GM19025 (cell line): ENCODE measurements around the gene AIM2.
"Not testable (repeated sequence)": the region's sequence is repeated elsewhere in the genome, so short reads cannot be mapped to it uniquely, and the experiment has no call there.

ENCODE experiments used
- ATAC-seq: cut with Tn5 transposase; IDR thresholded peaks from one replicate; pipeline ENCODE4 v1.9.1; 2021; ENCODE audit warnings: mild to moderate bottlenecking, low read depth, moderate library complexity; ENCODE audit not compliant: unreplicated experiment

The AIM2 gene

DNA sequence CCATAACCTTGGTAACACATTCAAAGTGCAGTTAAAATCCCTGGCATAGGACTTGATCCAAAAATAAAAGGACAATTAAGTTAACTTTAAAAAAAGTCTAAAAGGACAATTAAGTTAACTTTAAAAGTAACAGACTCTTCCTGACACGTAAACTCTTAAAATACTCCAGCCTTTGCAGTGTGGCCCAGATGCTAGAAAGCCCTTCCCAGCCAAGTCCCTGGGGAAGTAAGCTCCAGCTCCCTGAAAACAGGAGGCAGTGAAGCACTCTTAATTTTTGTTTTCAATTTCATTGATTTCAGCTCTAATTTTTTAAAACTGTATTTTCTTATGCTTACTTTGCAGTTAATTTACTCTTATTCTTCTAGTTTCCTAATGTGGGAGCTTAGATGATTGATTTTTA is 5.1 kb upstream of the AIM2 start:
- no peak for ATAC-seq

DNA sequence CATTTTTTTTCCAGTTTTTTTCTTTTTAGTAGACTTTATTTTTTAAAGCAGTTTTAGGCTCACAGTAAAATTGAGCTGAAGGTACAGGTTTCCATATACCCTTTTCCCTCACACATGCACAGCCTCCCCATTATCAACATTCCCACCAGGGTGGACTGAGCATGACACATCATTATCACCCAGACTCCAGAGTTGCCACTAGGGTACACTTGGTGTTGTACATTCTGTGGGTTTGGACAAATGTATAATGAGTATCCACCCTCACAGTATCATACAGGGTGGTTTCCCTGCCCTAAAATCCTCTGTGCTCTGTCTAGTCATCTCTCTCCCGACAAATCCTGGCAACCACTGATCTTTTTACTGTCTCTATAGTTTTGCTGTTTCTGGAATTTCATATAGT is 3.0 kb upstream of the AIM2 start:
- no peak for ATAC-seq

DNA sequence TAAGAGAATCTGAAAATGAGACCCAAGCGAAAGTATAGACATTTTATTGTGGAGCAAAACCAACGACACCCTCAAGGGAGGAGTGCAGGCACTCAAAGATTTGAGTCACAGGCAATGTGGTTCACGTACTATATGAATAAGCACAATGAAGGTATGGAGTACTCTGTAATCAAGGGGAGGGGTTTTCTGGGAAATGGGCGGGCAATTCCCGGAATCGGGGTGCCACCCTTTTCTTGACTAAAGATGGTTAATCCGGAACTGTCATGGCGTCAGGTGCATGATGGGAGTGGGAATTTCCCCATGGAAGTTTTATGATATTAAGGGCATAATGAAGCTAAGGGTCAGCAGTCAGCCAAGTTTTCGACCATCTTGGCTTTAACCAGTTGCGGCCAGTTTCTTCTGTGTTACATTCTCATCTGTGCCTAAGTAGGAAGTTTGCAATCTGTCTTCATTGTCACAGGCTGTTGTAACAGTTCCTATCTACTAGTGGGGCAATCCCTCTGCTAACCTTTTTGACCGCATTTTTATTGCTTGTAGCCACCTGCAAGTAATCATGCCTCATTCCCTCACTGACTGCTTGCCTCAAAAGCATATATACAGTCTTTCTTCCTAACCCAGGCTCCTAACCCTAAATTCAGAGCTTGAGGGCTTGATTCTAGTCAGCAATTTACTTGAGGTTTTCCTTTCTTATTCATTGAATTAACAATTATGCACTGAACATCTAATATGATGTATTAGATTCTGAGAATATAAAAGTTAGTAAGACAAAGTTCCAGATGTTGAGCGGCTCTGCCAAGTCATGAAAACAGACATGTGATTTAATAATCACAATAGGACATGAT is 775 bp upstream of the AIM2 start:
- peak; percentile 60 for ATAC-seq

DNA sequence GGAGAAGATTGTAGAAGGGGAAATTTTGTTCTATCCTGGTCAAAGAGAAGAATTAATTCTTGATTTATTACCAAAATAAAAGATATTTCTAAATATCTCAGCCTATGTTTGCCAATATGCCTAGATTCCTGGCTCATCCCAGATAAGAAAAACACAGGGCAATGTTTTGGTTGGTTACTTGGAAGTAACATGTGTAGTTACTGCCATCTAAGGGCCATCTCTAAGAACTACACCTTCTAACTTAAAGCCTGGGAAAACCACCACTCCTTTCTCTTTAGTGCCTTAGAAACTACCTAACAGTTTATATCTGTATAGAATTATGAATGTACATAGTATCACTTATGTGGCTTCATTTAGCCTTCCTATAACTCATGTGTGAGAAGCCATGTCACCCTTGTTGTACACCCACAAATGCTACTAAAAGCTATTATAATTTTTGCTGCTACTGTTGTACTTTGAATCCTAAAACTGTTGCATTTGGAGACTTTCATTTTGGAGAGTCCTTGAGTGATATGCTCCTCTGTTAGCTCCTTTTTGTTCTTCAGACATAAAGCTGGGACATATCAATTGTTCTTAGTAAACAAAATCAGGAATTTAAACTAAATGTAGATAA is 4.5 kb downstream of the AIM2 start:
- ATAC-seq = no peak

DNA sequence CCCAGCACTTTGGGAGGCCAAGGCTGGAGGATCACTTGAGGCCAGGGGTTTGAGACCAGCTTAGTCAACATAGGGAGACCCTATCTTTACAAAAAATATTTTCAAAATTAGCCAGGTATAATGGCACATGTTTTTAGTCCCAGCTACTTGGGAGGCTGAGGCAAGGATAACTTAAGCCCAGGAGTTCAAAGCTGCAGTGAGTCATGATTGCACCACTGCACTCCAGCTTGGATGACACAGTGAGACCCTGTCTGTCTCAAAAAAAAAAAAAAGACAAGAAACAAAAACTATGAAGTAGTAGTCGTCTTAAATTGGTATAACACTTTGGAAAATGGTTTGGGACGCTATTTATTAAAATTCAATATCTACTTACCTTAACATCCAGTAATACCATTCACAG is 7.7 kb downstream of the AIM2 start:
- ATAC-seq = no peak

DNA sequence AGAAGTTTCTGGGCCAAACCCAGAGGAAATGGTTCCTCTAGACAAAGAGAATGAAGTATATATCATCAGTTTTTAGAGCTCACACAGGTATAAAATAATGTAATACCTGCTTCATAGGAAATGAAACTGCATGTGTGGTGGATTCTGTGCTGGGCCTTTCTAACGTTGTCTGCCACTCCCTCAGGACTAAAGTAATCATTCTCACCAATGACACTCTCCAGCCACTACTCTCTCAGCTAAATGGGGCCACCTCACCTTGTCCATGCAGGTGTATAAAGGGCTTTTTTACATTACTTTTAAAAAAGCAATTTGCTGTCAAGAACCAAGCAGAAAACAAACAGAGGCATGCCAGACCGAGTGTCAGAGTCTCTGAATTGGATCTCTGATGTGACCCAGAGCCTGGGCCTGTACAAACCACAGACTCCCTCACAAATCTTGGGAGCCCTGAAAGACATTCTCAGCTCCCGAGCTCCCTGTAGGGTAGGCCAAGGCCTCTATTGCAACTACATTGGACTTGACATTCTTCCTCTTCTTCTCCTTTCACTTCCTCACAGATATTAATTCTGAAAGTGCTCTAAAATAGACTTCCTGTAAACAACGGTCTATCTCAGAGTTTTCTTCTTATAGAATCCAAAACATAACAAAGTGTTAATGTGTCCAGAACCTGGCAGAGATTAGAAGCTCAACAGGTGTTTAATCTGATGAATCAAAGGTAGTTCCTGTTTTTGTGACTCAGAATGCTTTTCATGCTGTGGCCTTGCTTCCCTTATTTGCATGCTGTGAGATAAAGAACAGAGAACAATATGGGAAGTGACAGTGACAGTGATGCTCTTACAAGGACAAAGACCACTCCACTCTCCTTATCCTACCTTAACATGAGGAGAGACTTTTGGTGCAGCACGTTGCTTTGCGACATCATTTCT is 8.6 kb downstream of the AIM2 start:
- ATAC-seq = peak; percentile 85

DNA sequence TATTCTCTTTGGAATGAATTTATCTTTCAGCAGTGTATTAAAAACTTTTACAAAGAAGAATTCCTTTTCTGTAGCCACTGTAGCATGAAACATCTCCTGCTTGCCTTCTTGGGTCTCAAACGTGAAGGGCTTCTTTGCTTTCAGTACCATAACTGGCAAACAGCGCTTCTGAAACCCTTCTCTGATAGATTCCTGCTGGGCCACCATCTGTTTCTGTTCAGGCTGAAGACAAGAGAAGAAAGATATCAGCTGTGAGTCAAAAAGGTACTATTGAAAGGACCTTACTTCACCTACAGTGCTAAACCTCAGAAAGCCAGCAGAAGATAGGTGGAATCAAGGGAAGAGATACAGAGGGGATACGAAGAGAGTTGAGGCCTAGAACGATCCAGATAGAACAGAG is 10.5 kb downstream of the AIM2 start:
- no peak for ATAC-seq

DNA sequence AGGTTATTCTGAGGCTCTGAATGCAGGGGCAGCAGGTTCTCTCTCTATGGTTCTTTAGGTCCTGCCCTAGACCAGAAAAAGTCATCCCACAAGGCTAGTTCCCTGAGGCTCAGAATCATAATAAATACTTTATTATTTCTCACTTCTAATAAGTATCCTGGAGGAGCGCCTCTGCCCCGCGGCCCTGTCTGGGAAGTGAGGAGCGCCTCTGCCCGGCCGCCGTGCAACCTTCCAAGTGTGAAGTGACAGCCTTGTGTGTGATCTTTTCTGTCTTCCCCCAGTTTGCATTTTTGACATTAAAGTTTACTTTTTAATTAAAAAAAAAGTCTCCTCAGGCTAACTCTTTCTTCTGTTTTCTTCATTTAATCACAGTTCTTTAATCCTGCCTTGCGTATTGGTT is 11.5 kb downstream of the AIM2 start:
- ATAC-seq = no peak

DNA sequence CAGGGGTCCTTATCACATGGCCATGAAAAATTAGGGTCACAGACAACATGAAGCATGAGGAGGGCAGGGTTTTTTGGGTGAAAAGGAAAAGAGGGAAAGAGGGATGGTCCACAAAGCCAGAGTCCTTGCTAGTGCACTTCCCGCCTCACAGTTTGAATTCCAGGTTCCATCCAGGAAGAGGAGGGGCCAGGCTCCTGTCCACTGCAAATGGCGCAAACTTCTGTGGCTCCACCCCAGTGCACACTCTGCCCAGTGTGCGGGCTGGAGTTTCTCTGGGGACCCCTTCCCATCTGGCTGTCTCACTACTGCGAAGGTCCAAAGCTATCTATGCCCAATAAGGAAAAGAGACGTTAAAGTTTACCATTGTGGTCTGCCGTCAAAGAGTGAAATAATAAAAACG is 17.8 kb downstream of the AIM2 start:
- ATAC-seq = no peak

DNA sequence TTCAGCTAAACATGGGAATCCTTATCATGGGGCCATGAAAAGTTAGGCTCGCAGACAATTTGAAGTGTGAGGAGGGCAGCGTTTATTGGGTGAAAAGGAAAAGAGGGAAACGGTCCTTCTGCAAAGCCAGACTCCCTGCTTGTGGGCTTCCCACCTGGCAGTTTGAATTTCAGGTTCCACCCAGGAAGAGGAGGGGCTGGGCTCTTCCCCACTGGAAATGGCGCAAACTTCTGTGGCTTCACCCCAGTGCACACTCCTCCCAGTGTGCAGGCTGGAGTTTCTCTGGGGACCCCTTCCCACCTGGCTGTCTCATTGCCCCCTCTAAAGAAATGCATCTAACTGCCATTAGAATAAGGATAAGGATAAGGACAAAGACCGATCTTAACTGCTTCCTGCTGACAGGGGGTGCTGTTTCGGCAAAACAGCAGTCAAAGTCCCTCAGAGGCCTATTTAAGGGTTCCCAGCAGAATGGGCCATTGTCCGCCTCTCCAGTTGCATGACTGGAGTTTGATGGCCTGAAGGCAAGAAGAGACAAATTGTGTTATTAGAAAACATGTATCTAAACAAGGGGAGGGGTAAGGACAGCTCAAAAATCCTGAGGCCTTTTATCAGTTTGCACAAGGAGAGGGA is 20.4 kb downstream of the AIM2 start:
- no peak for ATAC-seq

DNA sequence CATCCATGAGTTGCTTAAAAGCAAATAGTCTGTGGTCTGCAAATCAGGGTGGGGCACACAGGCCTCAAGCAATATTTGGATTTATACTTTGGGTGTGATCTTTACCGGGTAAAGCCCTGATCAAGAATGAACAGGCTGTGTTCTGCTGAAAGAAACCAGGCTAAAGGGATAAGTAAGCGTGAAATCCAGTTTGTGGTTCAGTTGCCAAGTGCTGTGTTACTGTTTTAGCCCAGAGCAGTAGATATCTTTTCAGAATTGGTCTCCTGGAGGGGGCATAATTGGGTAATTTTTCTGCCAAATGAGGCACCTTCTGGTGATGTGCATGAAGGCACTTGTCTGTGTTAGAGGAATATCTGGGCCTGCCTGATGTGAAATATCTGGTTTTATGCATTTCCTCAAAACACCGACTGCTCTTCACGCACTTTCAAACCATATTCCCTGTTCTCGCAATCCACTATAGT is 21.4 kb downstream of the AIM2 start:
- no peak for ATAC-seq

DNA sequence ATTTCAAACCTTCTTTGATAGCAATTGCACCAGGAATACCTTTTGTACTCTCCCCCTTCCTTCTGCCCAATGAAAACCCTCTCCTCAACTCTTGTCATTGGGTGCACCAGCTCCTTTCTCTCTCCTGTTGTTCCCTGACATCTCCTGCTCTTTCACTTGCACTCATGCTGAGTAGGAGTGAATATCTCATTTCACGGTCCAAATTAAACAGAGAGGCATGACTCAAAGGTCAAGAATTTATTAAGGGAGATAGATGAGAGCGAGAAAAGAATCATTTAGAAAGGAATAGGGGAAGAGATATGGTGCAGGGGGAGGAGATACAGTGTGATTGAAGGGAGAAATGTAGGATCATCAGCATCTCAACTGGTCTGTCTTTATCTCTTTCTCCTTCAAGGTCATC is 22.1 kb downstream of the AIM2 start:
- ATAC-seq = no peak

DNA sequence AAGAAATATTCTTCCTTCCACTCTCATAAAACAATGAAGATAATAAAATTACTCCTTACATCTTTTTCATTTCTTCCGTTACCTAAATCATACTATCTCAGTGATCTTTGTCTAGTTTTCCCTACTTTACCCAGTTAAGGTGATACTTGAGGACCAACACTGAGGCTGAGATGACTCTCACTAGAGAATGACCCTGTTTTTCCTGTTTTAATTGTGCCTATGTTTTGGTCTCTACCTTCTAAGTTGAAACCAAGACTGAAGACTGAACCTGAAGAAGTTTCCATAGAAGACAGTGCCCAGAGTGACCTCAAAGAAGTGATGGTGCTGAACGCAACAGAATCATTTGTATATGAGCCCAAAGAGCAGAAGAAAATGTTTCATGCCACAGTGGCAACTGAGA is 25.1 kb downstream of the AIM2 start:
- ATAC-seq = no peak

DNA sequence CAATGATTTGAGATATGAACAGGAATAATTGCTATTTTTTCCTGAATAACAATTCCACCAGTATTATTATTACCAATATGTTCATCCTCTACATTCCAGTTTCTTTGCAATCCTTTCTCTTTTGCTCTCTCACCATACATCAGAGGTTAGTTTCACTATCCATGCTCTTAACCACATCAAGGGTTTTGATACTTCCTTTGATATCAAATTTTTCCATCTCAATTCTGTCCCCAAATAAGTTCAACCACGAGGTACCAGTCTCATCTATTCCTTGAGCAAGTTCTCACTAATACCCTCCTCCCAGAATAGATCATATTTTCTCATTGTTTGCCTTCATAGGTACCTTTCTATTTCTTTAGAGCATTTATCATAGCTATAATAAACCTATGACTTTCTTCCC is 30.1 kb downstream of the AIM2 start:
- ATAC-seq = not testable (repeated sequence)

DNA sequence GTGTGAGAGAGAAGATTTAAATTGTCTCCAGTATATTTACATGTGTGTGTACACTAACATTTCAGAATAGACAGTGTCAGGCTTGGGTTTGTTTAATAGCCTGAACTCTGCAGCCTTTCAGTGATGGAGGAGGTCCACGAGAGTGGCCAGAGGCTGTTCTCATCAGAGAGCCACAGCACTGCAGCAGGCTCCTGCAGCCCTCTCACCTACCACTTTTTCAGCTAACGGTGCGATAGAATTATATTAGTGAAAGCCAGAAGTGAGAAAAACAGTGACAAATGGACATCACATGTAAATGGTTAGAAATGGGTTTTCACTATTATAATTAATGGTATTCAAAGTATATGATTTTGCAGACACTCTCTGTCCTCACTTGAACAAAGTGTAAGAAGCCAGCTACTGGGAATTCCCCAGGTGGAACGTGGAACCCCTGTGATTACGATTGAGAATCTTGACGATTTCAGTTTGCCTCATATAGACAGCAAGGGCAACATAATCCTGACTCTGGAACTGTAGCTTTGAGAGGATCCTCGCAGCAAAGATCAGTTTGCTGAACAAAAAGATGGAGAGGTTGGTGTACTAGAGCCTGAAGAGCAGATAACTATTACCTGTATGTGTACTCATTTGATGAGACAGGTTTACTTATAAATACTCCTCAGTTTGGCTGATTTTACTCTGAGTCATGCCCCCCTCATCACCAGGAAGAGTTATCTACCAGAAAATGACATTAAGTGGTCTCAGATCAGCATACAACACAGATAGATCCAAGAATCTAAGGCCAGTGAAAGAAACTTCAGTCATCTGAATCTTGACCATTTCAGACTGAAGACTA is 35.5 kb downstream of the AIM2 start:
- ATAC-seq = no peak

DNA sequence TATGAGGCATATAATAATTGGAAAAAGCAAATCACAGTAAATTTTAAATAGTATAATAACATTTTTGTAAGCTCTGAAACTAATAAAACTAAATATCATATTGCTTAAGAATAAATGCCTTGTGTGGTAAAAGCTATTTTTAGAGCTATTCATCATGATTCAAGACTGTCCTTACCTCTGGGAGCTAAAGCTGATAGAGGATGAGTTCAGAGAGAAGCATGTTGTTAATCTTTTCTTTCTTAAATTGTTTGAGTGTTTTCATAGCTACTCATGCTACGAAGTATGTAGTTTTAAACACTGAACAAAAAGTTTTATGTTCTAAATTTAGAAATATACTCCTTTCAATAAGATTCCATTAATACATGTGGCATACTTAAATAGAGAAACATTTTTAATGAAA is 36.4 kb downstream of the AIM2 start:
- ATAC-seq = no peak

DNA sequence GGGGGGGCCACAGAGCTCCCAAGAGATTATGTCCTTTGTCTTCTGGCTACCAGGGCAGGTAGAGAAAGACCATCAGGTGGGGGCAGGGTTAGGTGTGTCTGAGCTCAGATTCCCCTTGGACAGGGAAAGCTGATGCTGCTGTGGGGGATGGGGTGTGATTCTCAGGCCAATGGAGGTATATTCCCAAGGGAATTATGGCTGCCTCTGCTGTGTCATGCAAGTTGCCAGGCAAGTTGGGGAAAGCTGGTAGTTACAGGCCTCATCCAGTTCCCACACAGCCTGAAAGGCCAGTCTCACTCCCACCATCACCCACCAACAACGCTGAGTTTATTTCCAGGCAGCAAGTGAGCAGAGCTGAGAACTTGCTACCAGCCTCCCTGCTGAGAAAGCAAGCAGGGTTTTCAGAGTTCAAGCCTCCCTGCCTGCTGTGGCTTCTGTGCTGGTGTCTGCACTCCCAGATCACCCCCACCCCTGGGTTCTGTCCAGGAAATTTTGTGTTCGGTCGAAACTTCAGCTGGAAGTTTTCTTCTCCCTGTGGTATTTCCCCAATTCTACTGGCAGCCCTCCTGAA is 45.6 kb downstream of the AIM2 start:
- ATAC-seq = no peak

DNA sequence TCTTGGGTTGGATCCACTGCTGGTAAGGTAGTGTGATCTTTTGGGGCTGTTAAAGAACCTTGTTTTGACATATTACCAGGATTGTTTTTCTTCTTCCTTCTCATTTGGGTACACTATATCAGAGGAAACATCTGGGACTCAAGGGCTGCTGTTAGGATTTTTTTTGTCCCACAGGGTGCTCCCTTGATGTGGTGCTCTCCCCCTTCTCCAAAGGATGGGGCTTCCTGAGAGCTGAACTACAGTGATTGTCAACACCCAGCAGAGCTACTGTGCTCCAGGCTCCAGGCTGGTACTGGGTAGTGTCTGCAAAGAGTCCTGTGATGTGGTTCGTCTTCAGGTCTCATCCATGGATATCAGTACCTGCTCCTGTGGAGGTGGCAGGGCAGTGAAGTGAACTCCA is 46.3 kb downstream of the AIM2 start:
- no peak for ATAC-seq

DNA sequence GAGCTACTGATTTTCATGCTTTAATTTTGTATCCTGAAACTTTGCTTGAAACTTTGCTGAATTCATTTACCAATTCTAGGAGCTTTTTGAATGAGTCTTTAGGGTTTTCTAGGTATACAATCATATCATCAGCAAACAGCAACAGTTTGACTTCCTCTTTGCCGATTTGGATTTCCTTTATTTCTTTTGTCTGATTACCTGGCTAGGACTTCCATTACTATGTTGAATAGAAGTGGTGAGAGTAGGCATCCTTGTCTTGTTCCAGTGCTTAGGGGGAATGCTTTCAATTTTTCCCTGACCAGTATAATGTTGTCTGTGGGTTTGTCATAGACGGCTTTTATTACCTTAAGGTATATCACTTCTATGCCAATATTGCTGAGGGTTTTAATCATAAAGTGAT is 49.7 kb downstream of the AIM2 start:
- ATAC-seq = not testable (repeated sequence)

DNA sequence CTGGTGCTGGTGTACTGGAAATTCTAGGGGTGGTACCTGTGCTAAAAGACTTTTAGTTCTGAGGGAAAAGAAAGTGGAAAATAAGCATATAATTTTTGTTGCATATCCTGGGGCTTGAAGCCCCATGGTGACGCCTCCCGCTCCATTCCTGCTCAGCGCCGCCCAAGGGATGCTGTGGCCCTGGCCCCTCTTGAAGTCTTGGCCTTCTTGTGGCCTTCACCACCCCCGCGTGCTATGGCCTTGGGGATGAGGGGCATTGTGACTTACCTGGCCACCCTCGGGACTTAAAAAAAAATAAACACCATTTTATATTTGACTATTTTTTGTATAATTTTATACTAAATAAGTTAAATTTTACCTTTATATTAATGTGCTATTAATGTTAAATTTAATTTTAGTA is 51.5 kb downstream of the AIM2 start:
- no peak for ATAC-seq
